ENCODE results near the gene EXOC4.

The EXOC4 gene

DNA sequence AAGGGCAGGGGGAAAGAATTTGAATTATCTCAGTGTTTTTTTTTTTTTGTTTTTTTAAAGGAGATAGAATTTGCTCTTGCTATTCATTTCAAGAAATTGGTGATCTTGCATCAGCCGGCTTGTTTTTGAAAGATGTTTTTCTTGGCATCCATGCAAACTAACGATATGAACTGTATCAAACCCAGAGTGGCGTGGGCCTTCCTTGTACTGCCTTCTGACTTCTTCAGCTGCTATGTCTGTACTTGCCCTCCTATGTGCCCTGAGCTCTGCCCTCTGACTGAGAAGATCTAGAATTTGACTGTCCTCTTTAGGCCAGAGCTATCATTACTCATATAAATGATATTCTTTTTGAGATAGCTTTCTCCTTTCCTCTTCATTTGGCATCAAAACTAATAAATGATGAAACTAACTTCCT, 183.1 kb downstream of the EXOC4 start:
- no peak overlapping the region for H3K4me2 ChIP-seq (ENCODE audit: low read depth, low read length, poor library complexity, severe bottlenecking)
- H3K36me3 ChIP-seq (ENCODE audit: insufficient read depth, low read length), result no peaks in the 10 kb centered on the region
- peaks cover 11% of the 10 kb centered on the region for H3K4me1 ChIP-seq (ENCODE audit: insufficient read depth, low read length, poor library complexity, severe bottlenecking)
- H3F3A ChIP-seq (ENCODE audit: low read depth), result no peaks in the 10 kb centered on the region
- no peaks in the 10 kb centered on the region for H3K9me2 ChIP-seq (replicated peaks; ENCODE audit: low read depth, low read length)
- peak overlapping the region; percentile 9 for H3K9ac ChIP-seq (ENCODE audit: low read depth, low read length, poor library complexity, severe bottlenecking)
- no peaks in the 10 kb centered on the region for H3K27me3 ChIP-seq (ENCODE audit: insufficient read depth, low read length, poor library complexity, severe bottlenecking)
- TF ChIP-seq EZH2phosphoT487 (IDR thresholded peaks at IDR 0.05; ENCODE audit: borderline replicate concordance), result no peak
- TF ChIP-seq, protein P1, sequence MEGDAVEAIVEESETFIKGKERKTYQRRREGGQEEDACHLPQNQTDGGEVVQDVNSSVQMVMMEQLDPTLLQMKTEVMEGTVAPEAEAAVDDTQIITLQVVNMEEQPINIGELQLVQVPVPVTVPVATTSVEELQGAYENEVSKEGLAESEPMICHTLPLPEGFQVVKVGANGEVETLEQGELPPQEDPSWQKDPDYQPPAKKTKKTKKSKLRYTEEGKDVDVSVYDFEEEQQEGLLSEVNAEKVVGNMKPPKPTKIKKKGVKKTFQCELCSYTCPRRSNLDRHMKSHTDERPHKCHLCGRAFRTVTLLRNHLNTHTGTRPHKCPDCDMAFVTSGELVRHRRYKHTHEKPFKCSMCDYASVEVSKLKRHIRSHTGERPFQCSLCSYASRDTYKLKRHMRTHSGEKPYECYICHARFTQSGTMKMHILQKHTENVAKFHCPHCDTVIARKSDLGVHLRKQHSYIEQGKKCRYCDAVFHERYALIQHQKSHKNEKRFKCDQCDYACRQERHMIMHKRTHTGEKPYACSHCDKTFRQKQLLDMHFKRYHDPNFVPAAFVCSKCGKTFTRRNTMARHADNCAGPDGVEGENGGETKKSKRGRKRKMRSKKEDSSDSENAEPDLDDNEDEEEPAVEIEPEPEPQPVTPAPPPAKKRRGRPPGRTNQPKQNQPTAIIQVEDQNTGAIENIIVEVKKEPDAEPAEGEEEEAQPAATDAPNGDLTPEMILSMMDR (conservative IDR thresholded peaks at IDR 0.05; ENCODE audit: low read length), result no peak
- no peak overlapping the region for H3K4me3 ChIP-seq (ENCODE audit: low read length, poor library complexity, severe bottlenecking)
- no peak overlapping the region for H2AFZ ChIP-seq (ENCODE audit: low read length)
- peaks cover 6% of the 10 kb centered on the region; the same call in 1 of the 2 replicates for H3K79me2 ChIP-seq (ENCODE audit: insufficient read depth, low read length)
- H4K20me1 ChIP-seq (ENCODE audit: insufficient read depth, low read length, poor library complexity, severe bottlenecking), result no peaks in the 10 kb centered on the region
- no peaks in the 10 kb centered on the region for H3K9me3 ChIP-seq (ENCODE audit: insufficient read depth, low read depth, low read length)

DNA sequence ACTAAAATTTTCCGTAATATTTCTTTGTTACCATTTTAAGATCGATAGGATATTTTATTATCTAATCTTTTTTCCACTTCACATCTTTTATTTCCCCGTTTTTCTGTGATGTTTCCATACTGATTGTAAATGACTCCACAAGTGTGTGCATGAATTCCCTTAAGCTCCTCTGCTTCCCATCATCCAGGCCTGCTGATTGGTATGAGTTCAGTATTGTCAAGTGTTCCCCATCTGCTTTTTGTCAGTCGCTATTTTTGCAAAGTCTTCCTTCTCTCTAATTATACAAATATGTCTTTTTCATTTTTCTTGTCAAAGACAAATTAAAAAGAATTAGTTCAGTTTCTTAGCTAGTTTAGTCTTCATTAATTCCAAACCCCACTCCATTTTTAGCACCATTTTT, 184.7 kb downstream of the EXOC4 start:
- Histone ChIP-seq H4K20me1 (ENCODE audit: insufficient read depth, low read length, poor library complexity, severe bottlenecking) (no peaks in the 10 kb centered on the region), H3K9ac (ENCODE audit: low read depth, low read length, poor library complexity, severe bottlenecking) (no peak overlapping the region), H3K27me3 (ENCODE audit: insufficient read depth, low read length, poor library complexity, severe bottlenecking) (no peaks in the 10 kb centered on the region), H3K36me3 (ENCODE audit: insufficient read depth, low read length) (no peaks in the 10 kb centered on the region), H3K4me3 (ENCODE audit: low read length, poor library complexity, severe bottlenecking) (no peak overlapping the region), H3K9me3 (ENCODE audit: insufficient read depth, low read depth, low read length) (no peaks in the 10 kb centered on the region), H3K4me1 (ENCODE audit: insufficient read depth, low read length, poor library complexity, severe bottlenecking) (peaks cover 11% of the 10 kb centered on the region), H2AFZ (ENCODE audit: low read length) (no peak overlapping the region), H3K79me2 (ENCODE audit: insufficient read depth, low read length) (peaks cover 9% of the 10 kb centered on the region; the same call in 1 of the 2 replicates), H3K4me2 (ENCODE audit: low read depth, low read length, poor library complexity, severe bottlenecking) (no peak overlapping the region), H3F3A (ENCODE audit: low read depth) (no peaks in the 10 kb centered on the region), H3K9me2 (replicated peaks; ENCODE audit: low read depth, low read length) (no peaks in the 10 kb centered on the region)
- TF ChIP-seq, protein P1 (conservative IDR thresholded peaks at IDR 0.05; ENCODE audit: low read length), result no peak
- TF ChIP-seq EZH2phosphoT487 (IDR thresholded peaks at IDR 0.05; ENCODE audit: borderline replicate concordance), result no peak

DNA sequence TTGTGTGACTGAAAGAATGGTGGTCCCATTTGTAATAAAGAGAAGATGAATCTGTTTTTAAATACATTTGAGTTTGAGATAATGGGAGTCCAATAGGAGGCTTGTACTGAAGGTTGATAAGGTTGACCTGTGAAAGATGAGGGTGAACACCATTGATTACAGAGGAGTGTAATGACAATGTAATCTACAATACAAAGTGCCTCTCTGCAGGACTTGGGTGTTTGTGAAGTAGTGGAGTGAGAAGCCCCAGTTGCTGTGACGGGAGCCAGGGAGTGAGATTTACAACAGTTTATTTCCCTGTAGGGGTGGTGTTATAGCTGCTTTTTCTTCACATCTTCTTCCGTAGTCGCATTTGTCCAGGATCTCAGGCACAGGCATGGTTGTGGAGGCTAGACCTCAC, 189.9 kb downstream of the EXOC4 start:
- no peak overlapping the region for H3K9ac ChIP-seq (ENCODE audit: low read depth, low read length, poor library complexity, severe bottlenecking)
- H3K79me2 ChIP-seq (ENCODE audit: insufficient read depth, low read length), result 0 out of 2 replicates have a peak, but pooled peaks cover 2% of the 10 kb centered on the region
- no peaks in the 10 kb centered on the region for H3K9me2 ChIP-seq (replicated peaks; ENCODE audit: low read depth, low read length)
- H3K4me2 ChIP-seq (ENCODE audit: low read depth, low read length, poor library complexity, severe bottlenecking), result no peak overlapping the region
- H3K9me3 ChIP-seq (ENCODE audit: insufficient read depth, low read depth, low read length), result no peaks in the 10 kb centered on the region
- no peak for TF ChIP-seq EZH2phosphoT487 (IDR thresholded peaks at IDR 0.05; ENCODE audit: borderline replicate concordance)
- TF ChIP-seq, protein P1 (conservative IDR thresholded peaks at IDR 0.05; ENCODE audit: low read length), result no peak
- H4K20me1 ChIP-seq (ENCODE audit: insufficient read depth, low read length, poor library complexity, severe bottlenecking), result no peaks in the 10 kb centered on the region
- peaks cover 12% of the 10 kb centered on the region for H3K4me1 ChIP-seq (ENCODE audit: insufficient read depth, low read length, poor library complexity, severe bottlenecking)
- H3K36me3 ChIP-seq (ENCODE audit: insufficient read depth, low read length), result no peaks in the 10 kb centered on the region
- H2AFZ ChIP-seq (ENCODE audit: low read length), result no peak overlapping the region
- no peaks in the 10 kb centered on the region for H3K27me3 ChIP-seq (ENCODE audit: insufficient read depth, low read length, poor library complexity, severe bottlenecking)
- H3K4me3 ChIP-seq (ENCODE audit: low read length, poor library complexity, severe bottlenecking), result no peak overlapping the region
- H3F3A ChIP-seq (ENCODE audit: low read depth), result no peaks in the 10 kb centered on the region
